GM21825 (cell line): ENCODE results near the gene MEOX2.

Experiments
- ATAC-seq: cut with Tn5 transposase; IDR thresholded peaks from one replicate; pipeline ENCODE4 v1.9.1; 2021; ENCODE audit warnings: mild to moderate bottlenecking, moderate library complexity; ENCODE audit not compliant: unreplicated experiment

The MEOX2 gene

DNA sequence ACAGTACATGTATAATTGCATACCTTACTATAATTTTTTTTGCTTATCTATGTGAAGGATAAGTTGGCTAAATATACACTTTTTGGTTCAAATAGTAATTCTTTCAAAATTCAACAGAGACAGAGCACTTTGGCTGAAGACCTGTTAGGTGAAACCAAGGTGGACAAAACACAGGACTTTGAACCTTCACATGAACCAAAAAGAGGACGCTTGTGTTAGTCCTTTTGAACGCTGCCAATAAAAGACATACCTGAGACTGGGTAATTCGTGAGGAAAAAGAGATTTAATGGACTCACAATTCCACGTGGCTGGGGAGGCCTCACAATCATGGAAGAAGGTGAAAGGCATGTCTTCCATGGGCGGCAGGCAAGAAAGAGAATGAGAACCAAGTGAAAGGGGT, 120.0 kb downstream of the MEOX2 start:
- ATAC-seq = no peak

DNA sequence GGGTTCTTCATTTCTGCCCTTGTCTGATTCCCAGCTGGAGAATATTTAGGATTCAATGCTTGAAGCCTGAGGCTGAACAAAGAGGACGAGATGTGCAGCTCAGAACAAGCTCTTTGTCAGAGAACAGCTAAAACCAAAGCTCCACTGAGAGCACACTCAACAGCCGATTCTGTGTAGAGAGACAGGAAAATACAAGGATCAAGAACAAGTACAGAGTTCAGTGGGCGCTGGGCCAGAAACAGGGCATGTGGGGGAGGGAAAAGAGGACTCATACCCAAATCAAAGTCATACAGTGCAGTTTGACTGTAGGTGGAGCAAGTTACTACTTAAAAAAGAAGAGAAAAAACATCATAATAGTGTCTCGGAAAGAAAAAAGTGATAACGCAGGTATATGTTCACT, 124.6 kb downstream of the MEOX2 start, which contains the start of gene AGMO:
Gene AGMO, minus strand, starts transcription at position 181 of the 400 bp plus-strand sequence.
- no peak for ATAC-seq
